CD14-positive monocyte (primary cell): ENCODE data around the gene TCN2. TPM values are rescaled to one million over a fixed set of nuclear protein-coding genes. Genes with fewer than 3 reads are reported as not detected.

Experiments used
- DNase-seq, 3 donors: peaks; one replicate each; pipeline ENCODE4 v3.0.0-alpha.2; 2011 to 2022
- H2AFZ ChIP-seq: 2 replicates; pipeline ENCODE4 v1.6.0; 2012; ENCODE audit warnings: mild to moderate bottlenecking, low read depth, low read length, inconsistent platforms; ENCODE audit not compliant: insufficient read depth, poor library complexity, severe bottlenecking
- H3K27ac ChIP-seq, 2 donors: 1 replicate in 1 of 2; 2 replicates in 1 of 2; pipeline ENCODE4 v1.5.1; 2012 to 2013; ENCODE audit warnings: low read length in 2 of 2, control low read depth in 1 of 2, inconsistent platforms in 1 of 2, low read depth in 1 of 2, mild to moderate bottlenecking in 1 of 2
- H3K27me3 ChIP-seq, 2 donors: one replicate each; pipeline versions ENCODE4 v1.6.0 to v1.6.1; 2011 to 2013; ENCODE audit warnings: low read length in 2 of 2; ENCODE audit not compliant: control insufficient read depth in 2 of 2, insufficient read depth in 2 of 2
- H3K36me3 ChIP-seq, 2 donors: replicated peaks in 1 of 2; 1 replicate in 1 of 2; 2 replicates in 1 of 2; pipeline versions ENCODE4 v1.5.1 to v1.6.1; 2012 to 2013; ENCODE audit warnings: low read length in 2 of 2, control low read depth in 1 of 2, inconsistent platforms in 1 of 2, mild to moderate bottlenecking in 1 of 2; ENCODE audit not compliant: insufficient read depth in 2 of 2, control insufficient read depth in 1 of 2
- H3K4me1 ChIP-seq, 2 donors: 1 replicate in 1 of 2; 2 replicates in 1 of 2; pipeline versions ENCODE4 v1.5.1 to v1.6.1; 2012 to 2013; ENCODE audit warnings: low read length in 2 of 2, control low read depth in 1 of 2, inconsistent platforms in 1 of 2, mild to moderate bottlenecking in 1 of 2, moderate library complexity in 1 of 2; ENCODE audit not compliant: insufficient read depth in 2 of 2, control insufficient read depth in 1 of 2
- H3K4me2 ChIP-seq: replicated peaks from 2 replicates; pipeline ENCODE3; 2012; ENCODE audit warnings: low read length, moderate library complexity, mild to moderate bottlenecking; ENCODE audit not compliant: poor library complexity, severe bottlenecking; ENCODE audit errors: extremely low read depth
- H3K4me3 ChIP-seq, 3 experiments: fragments of 200-600 bp in 1 of 3; sonication (generic) in 1 of 3; replicated peaks in 1 of 3; 1 replicate in 2 of 3; 2 replicates in 1 of 3; pipeline ENCODE4 v1.5.1; 2011 to 2013; ENCODE audit warnings: low read length in 3 of 3, mild to moderate bottlenecking in 3 of 3, control low read depth in 2 of 3, low read depth in 2 of 3, inconsistent platforms in 1 of 3, moderate library complexity in 1 of 3
- H3K79me2 ChIP-seq: 2 replicates; pipeline ENCODE4 v1.6.0; 2012; ENCODE audit warnings: mild to moderate bottlenecking, control low read depth, inconsistent platforms, low read length, moderate library complexity; ENCODE audit not compliant: insufficient read depth
- H3K9ac ChIP-seq: 2 replicates; pipeline ENCODE4 v1.6.0; 2017; ENCODE audit warnings: low read length, mild to moderate bottlenecking; ENCODE audit not compliant: insufficient read depth, poor library complexity, severe bottlenecking
- H3K9me3 ChIP-seq, 2 donors: replicated peaks in 1 of 2; 1 replicate in 1 of 2; 2 replicates in 1 of 2; pipeline versions ENCODE4 v1.5.1 to v1.6.1; 2012 to 2013; ENCODE audit warnings: low read length in 2 of 2, control low read depth in 1 of 2; ENCODE audit not compliant: control insufficient read depth in 1 of 2, insufficient read depth in 1 of 2
- H4K20me1 ChIP-seq: 2 replicates; pipeline ENCODE4 v1.6.0; 2012; ENCODE audit warnings: mild to moderate bottlenecking, low read length, control low read depth, moderate library complexity; ENCODE audit not compliant: insufficient read depth
- H3K27ac Mint-ChIP-seq, 7 donors: one replicate each; pipeline ENCODE4 v1.8.0; 2020; ENCODE audit warnings: mild to moderate bottlenecking in 7 of 7, mixed read lengths in 7 of 7, moderate library complexity in 6 of 7, inconsistent platforms in 2 of 7
- H3K27me3 Mint-ChIP-seq, 3 donors: one replicate each; pipeline ENCODE4 v1.8.0; 2021 to 2022; ENCODE audit warnings: low read depth in 3 of 3, mild to moderate bottlenecking in 3 of 3, mixed read lengths in 3 of 3, moderate library complexity in 3 of 3, inconsistent platforms in 1 of 3
- H3K36me3 Mint-ChIP-seq, 2 donors: one replicate each; pipeline ENCODE4 v1.8.0; 2020; ENCODE audit warnings: mixed read lengths in 2 of 2, inconsistent platforms in 1 of 2, mild to moderate bottlenecking in 1 of 2
- H3K4me1 Mint-ChIP-seq: one replicate; pipeline ENCODE4 v1.8.0; 2020; ENCODE audit warnings: mild to moderate bottlenecking, mixed read lengths
- H3K4me3 Mint-ChIP-seq, 2 donors: one replicate each; pipeline ENCODE4 v1.8.0; 2020; ENCODE audit warnings: mild to moderate bottlenecking in 2 of 2, mixed read lengths in 2 of 2, moderate library complexity in 1 of 2
- H3K9me3 Mint-ChIP-seq, 7 donors: one replicate each; pipeline ENCODE4 v1.8.0; 2020 to 2022; ENCODE audit warnings: mixed read lengths in 7 of 7, mild to moderate bottlenecking in 6 of 7, moderate library complexity in 6 of 7, inconsistent platforms in 2 of 7
- CTCF ChIP-seq: fragments of 200-600 bp; IDR thresholded peaks from one replicate; pipeline ENCODE4 v1.8.0; 2022; ENCODE audit warnings: antibody characterized with exemption, mild to moderate bottlenecking
- WGBS: methylation state at CpG from one replicate; pipeline ENCODE4 v1.1.5; 2013; ENCODE audit warnings: missing lambda C conversion rate; ENCODE audit not compliant: insufficient coverage; 5-methylcytosine and 5-hydroxymethylcytosine counted together
- intact Hi-C, 2 donors: fragments of 100-400 bp; cut with micrococcal nuclease; formaldehyde crosslinking; loops; one replicate each; pipeline versions ENCODE4 v1.15.0 to v1.15.1; 2023
- polyA plus RNA-seq, 3 donors: library from polyadenylated mRNA; depleted of rRNA in 1 of 3; unstranded in 2 of 3; stranded (reverse) in 1 of 3; fragments of 300-500 nt in 2 of 3; fragments of >200 nt in 1 of 3; fragmentation: Illumina TruSeq in 2 of 3; gene quantifications; 1 replicate in 2 of 3; 2 replicates in 1 of 3; pipeline ENCODE4 v1.2.3, GENCODE V29; 2012 to 2021

Gene TCN2
- polyA plus RNA-seq, 3 donors = 27.1 to 51.7 (median 45.0) TPM

- Mint-ChIP-seq H3K4me1 (peaks cover 64% of the 10 kb centered on the region), H3K27ac (peak overlapping the region in 6 of 7 donors; percentile 95 to 100 (median 98)), H3K27me3 (peaks cover 1 to 2% (median 2%) of the 10 kb centered on the region in 3 donors), H3K9me3 (peaks cover 0 to 4% (median 0%) of the 10 kb centered on the region in 7 donors), H3K4me3 (no peak overlapping the region), H3K36me3 (peaks cover 11 to 22% of the 10 kb centered on the region in 2 donors)
- Histone ChIP-seq H3K79me2 (no peaks in the 10 kb centered on the region), H3K4me2 (no peak overlapping the region), H2AFZ (no peak overlapping the region), H3K4me1 (peaks cover 61 to 70% of the 10 kb centered on the region in 2 donors), H4K20me1 (no peaks in the 10 kb centered on the region), H3K27ac (peak overlapping the region in 1 of 2 donors; percentile 97), H3K9ac (no peak overlapping the region), H3K36me3 (no peaks in the 10 kb centered on the region), H3K4me3 (no peak overlapping the region), H3K27me3 (no peaks in the 10 kb centered on the region), H3K9me3 (no peaks in the 10 kb centered on the region)
- TF ChIP-seq CTCF = no peak
- intact Hi-C loops = no loop called here
- 97% methylated on average over 3 of the region's 3 CpGs for WGBS
- DNase-seq = no peak
These were observed 4.2 kb downstream of the TCN2 start for GRCh38 chr22:30611197-30611596.

GRCh38 chr22:30612789-30613188 lies 5.8 kb downstream of the TCN2 start:
- Mint-ChIP-seq H3K4me1 (peaks cover 50% of the 10 kb centered on the region), H3K27me3 (peaks cover 1 to 3% (median 2%) of the 10 kb centered on the region in 3 donors), H3K4me3 (no peak overlapping the region), H3K27ac (peak overlapping the region in 3 of 7 donors; percentile 22 to 75 (median 72)), H3K9me3 (peaks cover 0 to 4% (median 0%) of the 10 kb centered on the region in 7 donors), H3K36me3 (peaks cover 17 to 25% of the 10 kb centered on the region in 2 donors)
- no peak for DNase-seq
- Histone ChIP-seq H3K4me2 (no peak overlapping the region), H3K79me2 (no peaks in the 10 kb centered on the region), H4K20me1 (no peaks in the 10 kb centered on the region), H3K27ac (no peak overlapping the region), H3K36me3 (no peaks in the 10 kb centered on the region), H3K4me1 (peaks cover 46 to 59% of the 10 kb centered on the region in 2 donors), H2AFZ (no peak overlapping the region), H3K4me3 (no peak overlapping the region), H3K9me3 (no peaks in the 10 kb centered on the region), H3K9ac (no peak overlapping the region), H3K27me3 (no peaks in the 10 kb centered on the region)
- intact Hi-C loops = no loop called here
- TF ChIP-seq CTCF = no peak
- 100% methylated on average over 5 of the region's 8 CpGs for WGBS
